H1 (cell line): ENCODE results near the gene PAK1IP1. TPM values are rescaled to one million over a fixed set of nuclear protein-coding genes. Genes with fewer than 3 reads are reported as not detected.

ENCODE experiments used
- CTCF ChIA-PET: fragments of 300-600 bp; sonication (Branson Sonifier 250); formaldehyde crosslinking; loops from one replicate; lab custom pipeline; 2021; ENCODE audit not compliant: partially characterized antibody; lab: Charles Lee
- POLR2A ChIA-PET: fragments of 300-600 bp; sonication (Branson Sonifier 250); formaldehyde crosslinking; loops from one replicate; lab custom pipeline; 2021; ENCODE audit warnings: inconsistent platforms; ENCODE audit not compliant: partially characterized antibody; lab: Charles Lee
- DNase-seq, 2 experiments: peaks; one replicate each; pipeline versions ENCODE4 v3.0.0 to v3.0.0-alpha.2; 2010 to 2022; ENCODE audit warnings: low spot score in 2 of 2, low read depth in 1 of 2, mixed read lengths in 1 of 2
- FAIRE-seq: peaks from 2 replicates; lab custom pipeline; 2011; peaks lifted over from hg19 to GRCh38; lab: Jason Lieb, UNC
- H2AFZ ChIP-seq: 2 replicates; pipeline ENCODE4 v1.8.1; 2012; ENCODE audit warnings: low read length, inconsistent platforms
- H2AK5ac ChIP-seq: 2 replicates; pipeline ENCODE4 v1.6.1; 2013; ENCODE audit warnings: low read depth, low read length
- H2BK120ac ChIP-seq: replicated peaks from 2 replicates; pipeline ENCODE3; 2013; ENCODE audit warnings: low read depth, low read length, inconsistent platforms
- H2BK12ac ChIP-seq: 2 replicates; pipeline ENCODE4 v1.6.1; 2013; ENCODE audit warnings: low read depth, low read length
- H2BK15ac ChIP-seq: 2 replicates; pipeline ENCODE4 v1.6.1; 2013; ENCODE audit warnings: low read length
- H2BK20ac ChIP-seq: 2 replicates; pipeline ENCODE4 v1.6.1; 2013; ENCODE audit warnings: low read length
- H2BK5ac ChIP-seq: 2 replicates; pipeline ENCODE4 v1.6.1; 2013; ENCODE audit warnings: low read depth, low read length
- H3K14ac ChIP-seq: 2 replicates; pipeline ENCODE4 v1.6.1; 2013; ENCODE audit warnings: inconsistent platforms; ENCODE audit not compliant: insufficient read length
- H3K18ac ChIP-seq: 2 replicates; pipeline ENCODE4 v1.6.1; 2013; ENCODE audit warnings: low read length; ENCODE audit errors: extremely low read depth
- H3K23ac ChIP-seq: 2 replicates; pipeline ENCODE4 v1.6.1; 2013; ENCODE audit warnings: inconsistent platforms; ENCODE audit not compliant: insufficient read length
- H3K23me2 ChIP-seq: 2 replicates; pipeline ENCODE4 v1.6.1; 2013; ENCODE audit warnings: low read depth, low read length
- H3K27ac ChIP-seq: 2 replicates; pipeline ENCODE4 v1.6.1; 2011; ENCODE audit warnings: low read depth, low read length, inconsistent platforms
- H3K27me3 ChIP-seq, 4 experiments: replicated peaks in 1 of 4; 1 replicate in 1 of 4; 2 replicates in 3 of 4; pipeline versions ENCODE4 v1.6.1 to v1.8.1; 2011 to 2013; ENCODE audit warnings: low read length in 3 of 4, mild to moderate bottlenecking in 3 of 4, inconsistent platforms in 2 of 4, mixed read lengths in 2 of 4, moderate library complexity in 1 of 4; ENCODE audit not compliant: control insufficient read depth in 3 of 4, insufficient read depth in 3 of 4; ENCODE audit errors: extremely low read depth in 1 of 4
- H3K36me3 ChIP-seq, 4 experiments: 2 replicates each; pipeline versions ENCODE4 v1.6.1 to v1.8.1; 2011 to 2013; ENCODE audit warnings: mild to moderate bottlenecking in 4 of 4, low read length in 3 of 4, moderate library complexity in 2 of 4, control low read depth in 1 of 4, inconsistent platforms in 1 of 4; ENCODE audit not compliant: insufficient read depth in 4 of 4, control insufficient read depth in 2 of 4
- H3K4ac ChIP-seq: replicated peaks from 2 replicates; pipeline ENCODE3; 2013; ENCODE audit warnings: low read length, low read depth, mixed read lengths, inconsistent platforms; ENCODE audit not compliant: insufficient read length
- H3K4me1 ChIP-seq, 4 experiments: replicated peaks in 1 of 4; 1 replicate in 1 of 4; 2 replicates in 3 of 4; pipeline versions ENCODE4 v1.6.1 to v1.8.1; 2011 to 2013; ENCODE audit warnings: low read length in 3 of 4, inconsistent platforms in 2 of 4, mixed read lengths in 1 of 4; ENCODE audit not compliant: insufficient read depth in 4 of 4, control insufficient read depth in 3 of 4
- H3K4me2 ChIP-seq, 2 experiments: 2 replicates each; pipeline versions ENCODE4 v1.6.1 to v1.8.1; 2011 to 2013; ENCODE audit warnings: low read depth in 2 of 2, low read length in 2 of 2, control low read depth in 1 of 2, inconsistent platforms in 1 of 2, mild to moderate bottlenecking in 1 of 2; ENCODE audit not compliant: insufficient read depth in 1 of 2
- H3K4me3 ChIP-seq, 4 experiments: fragments of 200-600, 300-600 bp in 1 of 4; sonication (generic), shearing (Covaris generic), sonication (Bioruptor Twin) in 1 of 4; 2 replicates each; pipeline versions ENCODE4 v1.5.1 to v1.8.1; 2011 to 2016; ENCODE audit warnings: low read length in 4 of 4, low read depth in 3 of 4, control low read depth in 2 of 4, inconsistent platforms in 2 of 4, mild to moderate bottlenecking in 2 of 4, mixed read lengths in 1 of 4, moderate library complexity in 1 of 4; ENCODE audit not compliant: insufficient read depth in 2 of 4; ENCODE audit errors: extremely low read depth in 1 of 4
- H3K56ac ChIP-seq: replicated peaks from 2 replicates; pipeline ENCODE3; 2013; ENCODE audit warnings: low read depth, mild to moderate bottlenecking, mixed read lengths, low read length, inconsistent platforms; ENCODE audit not compliant: insufficient read length
- H3K79me1 ChIP-seq: 2 replicates; pipeline ENCODE4 v1.6.1; 2013; ENCODE audit warnings: low read depth, low read length, control low read depth
- H3K79me2 ChIP-seq, 2 experiments: 2 replicates each; pipeline versions ENCODE4 v1.6.1 to v1.8.1; 2012 to 2013; ENCODE audit warnings: low read length in 2 of 2, mild to moderate bottlenecking in 2 of 2, inconsistent platforms in 1 of 2; ENCODE audit not compliant: insufficient read depth in 2 of 2, control insufficient read depth in 1 of 2
- H3K9ac ChIP-seq, 4 experiments: replicated peaks in 1 of 4; 1 replicate in 1 of 4; 2 replicates in 3 of 4; pipeline versions ENCODE4 v1.6.1 to v1.8.1; 2011 to 2013; ENCODE audit warnings: low read depth in 3 of 4, low read length in 3 of 4, control low read depth in 2 of 4, mild to moderate bottlenecking in 2 of 4, moderate library complexity in 2 of 4, inconsistent platforms in 1 of 4; ENCODE audit errors: extremely low read depth in 1 of 4
- H3K9me3 ChIP-seq, 2 experiments: 2 replicates each; pipeline versions ENCODE4 v1.6.1 to v1.8.1; 2012 to 2013; ENCODE audit warnings: mild to moderate bottlenecking in 2 of 2, moderate library complexity in 2 of 2, control low read depth in 1 of 2, inconsistent platforms in 1 of 2, low read depth in 1 of 2, low read length in 1 of 2, mixed read lengths in 1 of 2; ENCODE audit not compliant: insufficient read depth in 2 of 2
- H4K20me1 ChIP-seq, 2 experiments: replicated peaks in 1 of 2; 2 replicates each; pipeline versions ENCODE3 to v1.8.1; 2011 to 2013; ENCODE audit warnings: inconsistent platforms in 2 of 2, low read length in 2 of 2, mild to moderate bottlenecking in 1 of 2; ENCODE audit not compliant: insufficient read depth in 2 of 2, control insufficient read depth in 1 of 2
- H4K5ac ChIP-seq: 2 replicates; pipeline ENCODE4 v1.6.1; 2013; ENCODE audit warnings: low read length, low read depth, mixed read lengths, inconsistent platforms; ENCODE audit not compliant: insufficient read length
- H4K8ac ChIP-seq: 2 replicates; pipeline ENCODE4 v1.8.0; 2013; ENCODE audit warnings: mild to moderate bottlenecking, moderate library complexity, low read length, inconsistent platforms; ENCODE audit not compliant: insufficient read depth; ENCODE audit errors: extremely low read depth
- H4K91ac ChIP-seq: replicated peaks from 2 replicates; pipeline ENCODE3; 2013; ENCODE audit warnings: low read length, mixed read lengths, inconsistent platforms; ENCODE audit not compliant: insufficient read length
- CHD2 ChIP-seq: IDR thresholded peaks from 2 replicates; pipeline ENCODE4 v1.6.1; 2012; ENCODE audit warnings: low read length, improper control_type of control experiment
- RXRA ChIP-seq: IDR thresholded peaks from 2 replicates; pipeline ENCODE4 v1.6.1; 2011; ENCODE audit warnings: low read depth, mild to moderate bottlenecking, low read length, moderate library complexity; ENCODE audit not compliant: insufficient read depth
- USF2 ChIP-seq: IDR thresholded peaks from 2 replicates; pipeline ENCODE4 v1.6.1; 2011; ENCODE audit warnings: low read length, improper control_type of control experiment
- ZNF274 ChIP-seq: IDR thresholded peaks from 2 replicates; pipeline ENCODE4 v1.7.0; 2012; ENCODE audit warnings: low read length, borderline replicate concordance; ENCODE audit errors: extremely low read depth
- WGBS, 2 experiments: shearing (Covaris generic) in 1 of 2; methylation state at CpG; one replicate each; pipeline versions ENCODE4 v1.1.6 to v1.1.7; 2013 to 2015; ENCODE audit warnings: low lambda C conversion rate in 2 of 2, mixed read lengths in 2 of 2, inconsistent platforms in 1 of 2, low coverage in 1 of 2, missing lambda C conversion rate in 1 of 2; ENCODE audit not compliant: insufficient replicate concordance in 2 of 2, insufficient coverage in 1 of 2, insufficient read length in 1 of 2; ENCODE audit errors: extremely low coverage in 1 of 2, missing lambda C conversion rate in 1 of 2; 5-methylcytosine and 5-hydroxymethylcytosine counted together
- polyA plus RNA-seq, 7 experiments: library from polyadenylated mRNA; depleted of rRNA in 3 of 7; stranded (reverse) in 5 of 7; unstranded in 2 of 7; fragments of >200 nt in 5 of 7; fragments of 200-250 nt in 2 of 7; gene quantifications; 1 replicate in 5 of 7; 2 replicates in 1 of 7; 4 replicates in 1 of 7; pipeline versions ENCODE4 v1.2.1 to v1.2.3, GENCODE V29; 2011 to 2013; ENCODE audit warnings: missing spikeins in 2 of 7, mixed read lengths in 2 of 7
- total RNA-seq: library from RNA; stranded (reverse); fragmentation: NEBNext Ultra II Directional; extraction: Animal tissue kit (Norgen Biotek cat#: 25700); gene quantifications from 2 replicates; pipeline ENCODE4 v1.2.1, GENCODE V29; 2021

The PAK1IP1 gene
- total and polyA plus RNA-seq, 2 of the 8 experiments (the other 6 are each of a cell fraction or from before 2014, with no cell fraction given): 19.7 to 43.6 TPM

- H3K4me2 ChIP-seq: no peak overlapping the region
Observed at GRCh38 chr6:10690651-10691445, 3.9 kb upstream of the PAK1IP1 start.

More at GRCh38 chr6:10690651-10691445, 3.9 kb upstream of the PAK1IP1 start:
- peaks cover 12 to 27% of the 10 kb centered on the region in 2 experiments for H3K79me2 ChIP-seq
- no peaks in the 10 kb centered on the region for H3K9me3 ChIP-seq
- CTCF ChIA-PET: interaction anchor here (0.6 to 1.5 kb wide), 7 partner anchors 10 to 212 kb away, joined by 3 to 5 read pairs (median 4); no protein-coding TSS in a partner anchor
- no peak overlapping the region for H3K18ac ChIP-seq
- no peaks in the 10 kb centered on the region for H4K20me1 ChIP-seq
- no peaks in the 10 kb centered on the region for H3K27me3 ChIP-seq
- H3K23ac ChIP-seq: no peak overlapping the region
- H3K14ac ChIP-seq: no peak overlapping the region
- FAIRE-seq (no peak), DNase-seq (no peak)
- H2BK15ac ChIP-seq: no peak overlapping the region
- POLR2A ChIA-PET: interaction anchor here (0.9 to 1.2 kb wide), 3 partner anchors 29 to 92 kb away, joined by 3 read pairs; no protein-coding TSS in a partner anchor
- H3K23me2 ChIP-seq: peaks cover 6% of the 10 kb centered on the region; the same call in 1 of the 2 replicates
- no peak overlapping the region for H2BK20ac ChIP-seq
- H2AK5ac ChIP-seq: no peak overlapping the region
- no peak overlapping the region for H4K8ac ChIP-seq
- no peak overlapping the region for H4K5ac ChIP-seq
- no peak overlapping the region for H2BK120ac ChIP-seq
- H3K36me3 ChIP-seq: no peaks in the 10 kb centered on the region
- no peak overlapping the region for H2BK12ac ChIP-seq
- H3K79me1 ChIP-seq: peaks cover 2% of the 10 kb centered on the region; the same call in 1 of the 2 replicates
- 81% methylated on average over 15 of the region's 15 CpGs; no CpG with 5 or more reads in 1 of the 2 experiments for WGBS, 2 experiments
- no peak overlapping the region for H2BK5ac ChIP-seq
- no peak overlapping the region for H2AFZ ChIP-seq
- H4K91ac ChIP-seq: no peak overlapping the region
- no peak for TF ChIP-seq ZNF274
- no peak for TF ChIP-seq USF2
- TF ChIP-seq CHD2: no peak
- TF ChIP-seq RXRA: no peak
- no peak overlapping the region for H3K9ac ChIP-seq
- no peak overlapping the region for H3K27ac ChIP-seq
- H3K4me3 ChIP-seq: no peak overlapping the region
- peaks cover 0 to 11% (median 0%) of the 10 kb centered on the region in 4 experiments; a peak in 2 of 7 replicates for H3K4me1 ChIP-seq
- no peak overlapping the region for H3K56ac ChIP-seq
- H3K4ac ChIP-seq: no peak overlapping the region
